Mesenchymal stem cell (in vitro differentiated cells and primary cell): ENCODE data around the gene HECTD4.

Source experiments
- DNase-seq: peaks from one replicate; pipeline ENCODE4 v3.0.0-alpha.2; 2013
- H2AFZ ChIP-seq: one replicate; pipeline ENCODE4 v1.6.1; 2013; ENCODE audit warnings: low read depth, mild to moderate bottlenecking, control low read depth, inconsistent platforms, low read length, moderate library complexity
- H2AK5ac ChIP-seq: 2 replicates; pipeline ENCODE4 v1.6.1; 2013; ENCODE audit warnings: low read length, moderate library complexity, mild to moderate bottlenecking, inconsistent platforms; ENCODE audit not compliant: severe bottlenecking
- H2BK120ac ChIP-seq: one replicate; pipeline ENCODE4 v1.6.1; 2013; ENCODE audit warnings: low read depth, mild to moderate bottlenecking, inconsistent platforms, low read length, moderate library complexity
- H2BK12ac ChIP-seq, 2 experiments: one replicate each; pipeline ENCODE4 v1.6.1; 2013; ENCODE audit warnings: inconsistent platforms in 2 of 2, low read length in 2 of 2, mild to moderate bottlenecking in 2 of 2, moderate library complexity in 2 of 2, control low read depth in 1 of 2
- H2BK15ac ChIP-seq: one replicate; pipeline ENCODE4 v1.6.1; 2013; ENCODE audit warnings: mild to moderate bottlenecking, low read depth, inconsistent platforms; ENCODE audit not compliant: poor library complexity, severe bottlenecking
- H2BK5ac ChIP-seq: 2 replicates; pipeline ENCODE4 v1.6.1; 2013; ENCODE audit warnings: low read depth, mild to moderate bottlenecking, low read length, control low read depth, inconsistent platforms; ENCODE audit not compliant: poor library complexity, severe bottlenecking
- H3K14ac ChIP-seq, 2 experiments: one replicate each; pipeline ENCODE4 v1.6.1; 2013; ENCODE audit warnings: inconsistent platforms in 2 of 2, low read length in 2 of 2, control low read depth in 1 of 2, mild to moderate bottlenecking in 1 of 2, moderate library complexity in 1 of 2
- H3K18ac ChIP-seq, 2 experiments: one replicate each; pipeline ENCODE4 v1.6.1; 2013; ENCODE audit warnings: inconsistent platforms in 2 of 2, low read length in 2 of 2, control low read depth in 1 of 2, low read depth in 1 of 2, mild to moderate bottlenecking in 1 of 2
- H3K23ac ChIP-seq, 2 experiments: one replicate each; pipeline ENCODE4 v1.6.1; 2013; ENCODE audit warnings: inconsistent platforms in 2 of 2, low read length in 2 of 2, mild to moderate bottlenecking in 2 of 2, moderate library complexity in 2 of 2, control low read depth in 1 of 2
- H3K27ac ChIP-seq: 2 replicates; pipeline ENCODE4 v1.5.1; 2013; ENCODE audit warnings: mild to moderate bottlenecking, moderate library complexity, low read length, control low read depth, inconsistent platforms; ENCODE audit not compliant: poor library complexity, severe bottlenecking
- H3K27me3 ChIP-seq, 2 experiments: 2 replicates each; pipeline versions ENCODE4 v1.6.1 to v1.7.0; 2013; ENCODE audit warnings: low read length in 2 of 2, mild to moderate bottlenecking in 2 of 2, moderate library complexity in 2 of 2, control low read depth in 1 of 2, inconsistent platforms in 1 of 2; ENCODE audit not compliant: control insufficient read depth in 1 of 2, insufficient read depth in 1 of 2
- H3K36me3 ChIP-seq, 2 experiments: 2 replicates each; pipeline versions ENCODE4 v1.6.1 to v1.7.0; 2013; ENCODE audit warnings: low read length in 2 of 2, control low read depth in 1 of 2, inconsistent platforms in 1 of 2, low read depth in 1 of 2, mild to moderate bottlenecking in 1 of 2; ENCODE audit not compliant: insufficient read depth in 2 of 2, control insufficient read depth in 1 of 2
- H3K4ac ChIP-seq, 2 experiments: one replicate each; pipeline ENCODE4 v1.6.1; 2013; ENCODE audit warnings: inconsistent platforms in 2 of 2, low read length in 2 of 2, mild to moderate bottlenecking in 2 of 2, moderate library complexity in 2 of 2, control low read depth in 1 of 2, low read depth in 1 of 2
- H3K4me1 ChIP-seq: 2 replicates; pipeline ENCODE4 v1.6.1; 2013; ENCODE audit warnings: low read depth, low read length, control low read depth; ENCODE audit not compliant: control insufficient read depth, insufficient read depth
- H3K4me2 ChIP-seq: 2 replicates; pipeline ENCODE4 v1.6.1; 2013; ENCODE audit warnings: low read length, mild to moderate bottlenecking, inconsistent platforms; ENCODE audit not compliant: poor library complexity, severe bottlenecking
- H3K4me3 ChIP-seq, 2 experiments: 2 replicates each; pipeline versions ENCODE4 v1.5.1 to v1.7.0; 2013; ENCODE audit warnings: low read length in 2 of 2, mild to moderate bottlenecking in 2 of 2, control low read depth in 1 of 2, low read depth in 1 of 2; ENCODE audit not compliant: insufficient read depth in 1 of 2
- H3K79me1 ChIP-seq: replicated peaks from 2 replicates; pipeline ENCODE4 v1.6.1; 2013; ENCODE audit warnings: mild to moderate bottlenecking, control low read depth, low read length, inconsistent platforms; ENCODE audit not compliant: poor library complexity, severe bottlenecking
- H3K9ac ChIP-seq: 2 replicates; pipeline ENCODE4 v1.7.0; 2013; ENCODE audit warnings: mild to moderate bottlenecking, low read length, moderate library complexity
- H3K9me3 ChIP-seq: 2 replicates; pipeline ENCODE4 v1.7.0; 2013; ENCODE audit warnings: mild to moderate bottlenecking, low read length; ENCODE audit not compliant: control insufficient read depth
- H4K8ac ChIP-seq: one replicate; pipeline ENCODE4 v1.6.1; 2013; ENCODE audit warnings: inconsistent platforms, mild to moderate bottlenecking, low read length, moderate library complexity
- H4K91ac ChIP-seq: one replicate; pipeline ENCODE4 v1.6.1; 2013; ENCODE audit warnings: mild to moderate bottlenecking, low read length, inconsistent platforms
- WGBS: methylation state at CpG from one replicate; pipeline ENCODE4 v1.1.7; 2013; ENCODE audit warnings: mixed read lengths; 5-methylcytosine and 5-hydroxymethylcytosine counted together

HECTD4 gene

GRCh38 chr12:112126911-112127310 lies 255.3 kb downstream of the HECTD4 start:
- Histone ChIP-seq H3K9ac (peak overlapping the region; percentile 99), H3K27ac (no peak overlapping the region), H3K36me3 (peaks cover 0 to 9% of the 10 kb centered on the region in 2 experiments), H4K91ac (no peak overlapping the region), H3K23ac (no peak overlapping the region), H2BK5ac (no peak overlapping the region), H4K8ac (no peak overlapping the region), H3K4me3 (peak overlapping the region in 1 of 2 experiments; percentile 94), H3K27me3 (no peaks in the 10 kb centered on the region), H2AFZ (no peak overlapping the region), H3K4me1 (peaks cover 16% of the 10 kb centered on the region), H3K79me1 (peaks cover 6% of the 10 kb centered on the region), H2AK5ac (no peak overlapping the region), H3K9me3 (no peaks in the 10 kb centered on the region), H2BK120ac (no peak overlapping the region), H3K14ac (no peak overlapping the region), H3K4me2 (no peak overlapping the region), H3K18ac (no peak overlapping the region), H2BK15ac (no peak overlapping the region), H3K4ac (no peak overlapping the region), H2BK12ac (no peak overlapping the region)
- WGBS = 95% methylated on average over 7 of the region's 7 CpGs
- peak; percentile 77 for DNase-seq

DNA sequence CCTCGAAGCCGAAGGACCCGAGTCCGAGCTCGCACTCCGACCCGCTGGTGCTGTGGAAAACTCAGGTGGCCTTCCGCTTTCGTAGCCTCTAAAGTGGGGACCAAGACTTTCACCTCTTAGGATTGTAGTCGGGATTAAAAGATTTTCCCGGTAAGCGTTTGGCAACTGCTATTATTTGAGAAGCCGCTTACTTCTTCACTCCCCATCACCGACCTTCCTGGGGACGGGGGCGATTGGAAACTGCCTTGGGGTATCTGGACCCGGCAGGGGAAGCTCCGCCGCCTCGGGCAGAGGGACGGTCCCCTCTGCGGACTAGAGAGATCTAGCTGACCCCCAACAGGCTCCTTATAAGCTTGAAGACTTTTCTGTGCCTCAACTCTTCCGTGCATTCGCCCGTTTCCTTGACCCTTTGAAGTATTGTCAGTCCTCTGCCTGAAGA lies 256.2 kb downstream of the HECTD4 start:
- H3K9me3 ChIP-seq = no peaks in the 10 kb centered on the region
- peak overlapping the region; percentile 95 for H3K4me2 ChIP-seq
- H4K91ac ChIP-seq = peak overlapping the region; percentile 68
- peak overlapping the region; percentile 94 to 99 for H3K18ac ChIP-seq
- peak overlapping the region; percentile 67 for H2BK15ac ChIP-seq
- H2AFZ ChIP-seq = peak overlapping the region; percentile 18
- no peak overlapping the region for H2AK5ac ChIP-seq
- H3K4me3 ChIP-seq = peak overlapping the region; percentile 94 to 99
- peaks cover 19% of the 10 kb centered on the region for H3K4me1 ChIP-seq
- peak overlapping the region; percentile 99 for H3K9ac ChIP-seq
- H3K4ac ChIP-seq = peak overlapping the region in 1 of 2 experiments; percentile 89
- H3K14ac ChIP-seq = peak overlapping the region; percentile 2 to 98
- peak overlapping the region; percentile 37 for H3K27ac ChIP-seq
- H4K8ac ChIP-seq = peak overlapping the region; percentile 63
- peaks cover 0 to 3% of the 10 kb centered on the region in 2 experiments for H3K36me3 ChIP-seq
- H2BK12ac ChIP-seq = peak overlapping the region in 1 of 2 experiments; percentile 42
- H3K23ac ChIP-seq = peak overlapping the region; percentile 80 to 96
- no peak overlapping the region for H2BK120ac ChIP-seq
- peaks cover 6% of the 10 kb centered on the region for H3K79me1 ChIP-seq
- H2BK5ac ChIP-seq = peak overlapping the region; percentile 47
- WGBS = 4% methylated on average over 25 of the region's 25 CpGs
- no peaks in the 10 kb centered on the region for H3K27me3 ChIP-seq
- peak; percentile 26 for DNase-seq

- peak within 1 kb of the TSS; percentile 94 to 99 for H3K4me3 ChIP-seq
- H4K91ac ChIP-seq = peak within 1 kb of the TSS; percentile 68
- peaks cover 19% of the 10 kb centered on the region for H3K4me1 ChIP-seq
- H2AK5ac ChIP-seq = no peak within 1 kb of the TSS
- peak within 1 kb of the TSS; percentile 47 for H2BK5ac ChIP-seq
- no peaks in the 10 kb centered on the region for H3K36me3 ChIP-seq
- H2BK15ac ChIP-seq = peak within 1 kb of the TSS; percentile 67
- H3K27me3 ChIP-seq = no peaks in the 10 kb centered on the region
- H4K8ac ChIP-seq = peak within 1 kb of the TSS; percentile 63
- peak; percentile 98 for DNase-seq
- peak within 1 kb of the TSS in 1 of 2 experiments; percentile 89 for H3K4ac ChIP-seq
- H3K14ac ChIP-seq = peak within 1 kb of the TSS; percentile 80 to 98
- peak within 1 kb of the TSS; percentile 95 for H3K4me2 ChIP-seq
- peak within 1 kb of the TSS; percentile 80 to 96 for H3K23ac ChIP-seq
- H2BK12ac ChIP-seq = peak within 1 kb of the TSS in 1 of 2 experiments; percentile 73
- peak within 1 kb of the TSS; percentile 91 for H2AFZ ChIP-seq
- WGBS = under 1% methylated on average over 57 of the region's 63 CpGs
- H2BK120ac ChIP-seq = peak within 1 kb of the TSS; percentile 71
- peaks cover 6% of the 10 kb centered on the region for H3K79me1 ChIP-seq
- H3K9me3 ChIP-seq = no peaks in the 10 kb centered on the region
- peak within 1 kb of the TSS; percentile 99 for H3K9ac ChIP-seq
- peak within 1 kb of the TSS; percentile 94 to 99 for H3K18ac ChIP-seq
- peak within 1 kb of the TSS; percentile 87 for H3K27ac ChIP-seq
Measured at GRCh38 chr12:112125250-112125999, 256.8 kb downstream of the HECTD4 start, which contains the start of gene TRAFD1. TSS of gene TRAFD1 (plus strand) at chr12:112125560. CDS start at chr12:112130523, 4,963 bp downstream.

DNA sequence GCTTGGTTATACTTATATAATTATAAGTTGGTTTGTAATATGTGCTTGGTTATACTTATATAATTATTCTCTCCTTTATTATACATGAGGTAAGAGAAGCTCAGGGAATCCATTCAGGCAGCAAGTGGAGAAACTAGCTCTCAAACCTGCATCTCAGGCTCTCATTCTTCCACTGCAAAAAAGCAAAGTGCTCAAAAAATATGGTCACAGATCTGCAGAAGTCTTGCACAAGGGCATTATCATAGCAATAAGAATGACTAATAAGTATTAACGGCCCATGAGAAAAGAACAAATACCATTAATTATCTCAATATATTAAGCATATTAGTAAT lies 257.3 kb downstream of the HECTD4 start:
- Histone ChIP-seq H3K27ac (peak overlapping the region; percentile 26), H3K9ac (peak overlapping the region; percentile 7), H4K8ac (no peak overlapping the region), H2BK12ac (no peak overlapping the region), H3K79me1 (peaks cover 6% of the 10 kb centered on the region), H2AK5ac (no peak overlapping the region), H3K27me3 (no peaks in the 10 kb centered on the region), H3K36me3 (no peaks in the 10 kb centered on the region), H3K4me3 (peak overlapping the region in 1 of 2 experiments; percentile 94), H3K4me2 (peak overlapping the region; percentile 61), H2BK15ac (no peak overlapping the region), H2BK5ac (no peak overlapping the region), H3K4ac (no peak overlapping the region), H3K14ac (no peak overlapping the region), H3K9me3 (no peaks in the 10 kb centered on the region), H3K18ac (no peak overlapping the region), H2AFZ (no peak overlapping the region), H2BK120ac (no peak overlapping the region), H4K91ac (no peak overlapping the region), H3K4me1 (peaks cover 17% of the 10 kb centered on the region), H3K23ac (no peak overlapping the region)
- WGBS = no CpG with 5 or more reads among the region's 1 CpG
- DNase-seq = no peak
